Measurements from ENCODE around the gene COL18A1.

COL18A1 gene

DNA sequence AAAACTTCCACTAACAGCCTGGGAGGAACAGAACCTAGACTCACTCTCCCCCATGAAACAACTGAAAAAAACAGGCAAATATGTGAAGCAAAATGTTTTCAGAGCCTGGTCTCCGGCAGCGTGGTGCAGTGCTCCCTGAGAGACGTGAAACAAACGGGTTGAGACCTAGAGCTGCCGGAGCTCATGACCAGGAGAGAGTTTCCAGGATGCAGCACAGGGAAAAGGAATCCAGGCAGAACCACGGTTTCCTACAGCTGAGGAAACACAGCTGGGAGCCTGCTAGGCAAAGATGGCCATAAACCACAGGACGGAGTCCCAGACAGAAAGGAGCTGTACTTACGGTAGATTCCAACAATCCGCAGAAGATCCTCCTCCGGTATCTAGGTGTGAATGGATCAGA, 157.4 kb downstream of the COL18A1 start:
- TF ChIP-seq, protein P1, sequence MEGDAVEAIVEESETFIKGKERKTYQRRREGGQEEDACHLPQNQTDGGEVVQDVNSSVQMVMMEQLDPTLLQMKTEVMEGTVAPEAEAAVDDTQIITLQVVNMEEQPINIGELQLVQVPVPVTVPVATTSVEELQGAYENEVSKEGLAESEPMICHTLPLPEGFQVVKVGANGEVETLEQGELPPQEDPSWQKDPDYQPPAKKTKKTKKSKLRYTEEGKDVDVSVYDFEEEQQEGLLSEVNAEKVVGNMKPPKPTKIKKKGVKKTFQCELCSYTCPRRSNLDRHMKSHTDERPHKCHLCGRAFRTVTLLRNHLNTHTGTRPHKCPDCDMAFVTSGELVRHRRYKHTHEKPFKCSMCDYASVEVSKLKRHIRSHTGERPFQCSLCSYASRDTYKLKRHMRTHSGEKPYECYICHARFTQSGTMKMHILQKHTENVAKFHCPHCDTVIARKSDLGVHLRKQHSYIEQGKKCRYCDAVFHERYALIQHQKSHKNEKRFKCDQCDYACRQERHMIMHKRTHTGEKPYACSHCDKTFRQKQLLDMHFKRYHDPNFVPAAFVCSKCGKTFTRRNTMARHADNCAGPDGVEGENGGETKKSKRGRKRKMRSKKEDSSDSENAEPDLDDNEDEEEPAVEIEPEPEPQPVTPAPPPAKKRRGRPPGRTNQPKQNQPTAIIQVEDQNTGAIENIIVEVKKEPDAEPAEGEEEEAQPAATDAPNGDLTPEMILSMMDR (conservative IDR thresholded peaks at IDR 0.05; ENCODE audit: low read length), result no peak
- TF ChIP-seq EZH2phosphoT487 (IDR thresholded peaks at IDR 0.05; ENCODE audit: borderline replicate concordance), result no peak
- no peaks in the 10 kb centered on the region for H3F3A ChIP-seq (ENCODE audit: low read depth)
- no peaks in the 10 kb centered on the region for H4K20me1 ChIP-seq (ENCODE audit: insufficient read depth, low read length, poor library complexity, severe bottlenecking)
- H3K79me2 ChIP-seq (ENCODE audit: insufficient read depth, low read length), result no peaks in the 10 kb centered on the region
- H3K9me2 ChIP-seq (replicated peaks; ENCODE audit: low read depth, low read length), result no peaks in the 10 kb centered on the region
- no peak overlapping the region for H3K4me2 ChIP-seq (ENCODE audit: low read depth, low read length, poor library complexity, severe bottlenecking)
- H3K36me3 ChIP-seq (ENCODE audit: insufficient read depth, low read length), result no peaks in the 10 kb centered on the region
- H3K4me3 ChIP-seq (ENCODE audit: low read length, poor library complexity, severe bottlenecking), result no peak overlapping the region
- no peaks in the 10 kb centered on the region for H3K9me3 ChIP-seq (ENCODE audit: insufficient read depth, low read depth, low read length)
- H3K9ac ChIP-seq (ENCODE audit: low read depth, low read length, poor library complexity, severe bottlenecking), result no peak overlapping the region
- H3K27me3 ChIP-seq (ENCODE audit: insufficient read depth, low read length, poor library complexity, severe bottlenecking), result no peaks in the 10 kb centered on the region
- H2AFZ ChIP-seq (ENCODE audit: low read length), result no peak overlapping the region
- no peaks in the 10 kb centered on the region for H3K4me1 ChIP-seq (ENCODE audit: insufficient read depth, low read length, poor library complexity, severe bottlenecking)

DNA sequence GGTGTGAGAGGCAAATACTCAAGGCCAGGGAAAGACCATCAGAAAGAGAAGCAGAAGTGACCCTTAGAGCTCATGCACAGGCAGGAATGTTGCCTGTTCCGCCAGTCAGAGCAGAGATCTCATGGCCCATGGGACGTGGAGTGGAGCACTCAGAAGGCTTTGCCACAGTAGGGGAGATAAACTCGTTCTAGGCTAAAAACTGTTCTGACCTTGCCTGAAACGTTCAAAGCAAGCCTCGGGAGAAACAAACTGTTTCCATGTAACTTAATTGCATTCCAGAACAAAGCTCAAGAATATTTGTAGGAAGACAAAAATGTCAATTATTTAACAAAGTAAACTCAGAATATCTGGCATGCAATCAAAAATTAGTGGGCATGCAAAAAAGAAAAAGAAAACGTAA, 158.0 kb downstream of the COL18A1 start:
- H2AFZ ChIP-seq (ENCODE audit: low read length), result no peak overlapping the region
- TF ChIP-seq, protein P1 (conservative IDR thresholded peaks at IDR 0.05; ENCODE audit: low read length), result no peak
- no peak for TF ChIP-seq EZH2phosphoT487 (IDR thresholded peaks at IDR 0.05; ENCODE audit: borderline replicate concordance)
- H3K4me3 ChIP-seq (ENCODE audit: low read length, poor library complexity, severe bottlenecking), result no peak overlapping the region
- no peaks in the 10 kb centered on the region for H3K4me1 ChIP-seq (ENCODE audit: insufficient read depth, low read length, poor library complexity, severe bottlenecking)
- H4K20me1 ChIP-seq (ENCODE audit: insufficient read depth, low read length, poor library complexity, severe bottlenecking), result no peaks in the 10 kb centered on the region
- H3K9ac ChIP-seq (ENCODE audit: low read depth, low read length, poor library complexity, severe bottlenecking), result no peak overlapping the region
- no peak overlapping the region for H3K4me2 ChIP-seq (ENCODE audit: low read depth, low read length, poor library complexity, severe bottlenecking)
- no peaks in the 10 kb centered on the region for H3K9me3 ChIP-seq (ENCODE audit: insufficient read depth, low read depth, low read length)
- H3F3A ChIP-seq (ENCODE audit: low read depth), result no peaks in the 10 kb centered on the region
- no peaks in the 10 kb centered on the region for H3K9me2 ChIP-seq (replicated peaks; ENCODE audit: low read depth, low read length)
- H3K36me3 ChIP-seq (ENCODE audit: insufficient read depth, low read length), result no peaks in the 10 kb centered on the region
- no peaks in the 10 kb centered on the region for H3K27me3 ChIP-seq (ENCODE audit: insufficient read depth, low read length, poor library complexity, severe bottlenecking)
- no peaks in the 10 kb centered on the region for H3K79me2 ChIP-seq (ENCODE audit: insufficient read depth, low read length)

Measured in Loucy (cell line).